ENCODE results near the gene RANBP2.

DNA sequence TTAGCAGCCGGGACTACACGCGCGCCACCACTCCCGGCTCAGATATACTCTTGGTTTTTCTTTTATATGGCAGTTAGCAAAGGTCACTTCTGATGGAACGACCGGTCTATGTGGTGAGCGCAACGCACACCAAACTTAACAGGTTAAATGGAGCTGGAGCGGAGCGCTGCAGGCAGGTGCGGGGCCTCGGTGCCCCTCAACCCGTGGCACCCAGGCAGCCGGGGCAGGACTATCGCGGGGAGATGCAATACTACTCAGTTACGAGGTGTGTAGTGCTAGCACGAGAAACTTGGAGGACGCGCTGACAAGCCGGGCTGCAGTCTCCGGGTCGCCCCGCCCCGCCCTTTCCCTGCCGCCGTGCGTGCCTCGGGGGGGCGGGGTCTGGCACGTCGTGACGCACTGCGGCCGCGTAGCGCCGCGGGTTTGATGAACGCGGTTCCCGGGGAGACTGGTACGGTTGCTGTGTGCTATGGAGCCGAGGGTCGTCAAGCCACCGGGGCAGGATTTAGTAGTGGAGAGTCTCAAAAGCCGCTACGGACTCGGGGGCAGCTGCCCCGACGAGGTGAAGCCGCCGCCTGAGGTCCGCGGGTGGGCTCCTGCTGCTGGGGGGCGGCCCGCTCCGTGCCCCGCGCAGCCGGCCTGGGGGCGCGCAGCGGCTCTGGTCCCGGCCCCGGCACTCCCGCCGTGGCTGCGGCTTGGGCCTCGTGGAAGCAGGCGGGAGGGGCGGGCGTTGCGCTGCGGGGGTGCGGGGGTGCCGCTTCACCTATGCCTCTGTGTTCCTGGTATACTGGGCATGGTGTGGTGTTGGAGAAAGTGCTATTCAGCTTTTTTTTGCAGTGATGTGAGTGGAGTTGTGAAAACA, 67.3 kb downstream of the RANBP2 start, which contains the start of gene CCDC138:
- TF ChIP-seq POLR2A (IDR thresholded peaks at IDR 0.05; ENCODE audit: low read length) = peak; percentile 57
- TF ChIP-seq GATA1 (IDR thresholded peaks at IDR 0.05; ENCODE audit: low read depth, low read length) = no peak

All from erythroblast (primary cell).